Stimulated activated CD4-positive, alpha-beta T cell treated with anti-CD3 and anti-CD28 coated beads, Interleukin-1b, Interleukin-23, amount 100 ng/mL, for 24 hours (primary cell): ENCODE results near the gene AXL.
A peak's percentile ranks its signal among the peaks of the same experiment; 100 is the strongest.
"Not testable (repeated sequence)": the region's sequence is repeated elsewhere in the genome, so short reads cannot be mapped to it uniquely, and the experiment has no call there.

ENCODE experiments used
- DNase-seq, 4 experiments: peaks; one replicate each; pipeline ENCODE4 v3.0.0-alpha.2; 2020; ENCODE audit warnings: low read depth in 4 of 4, low spot score in 1 of 4

Gene AXL

GRCh38 chr19:41269055-41269454 is 50.0 kb downstream of the AXL start:
- DNase-seq, result no peak

GRCh38 chr19:41269571-41269970 is 50.5 kb downstream of the AXL start:
- DNase-seq, result no peak

GRCh38 chr19:41273076-41273475 is 54.1 kb downstream of the AXL start:
- DNase-seq, result no peak

- DNase-seq, result no peak
These were observed 55.8 kb downstream of the AXL start for GRCh38 chr19:41274802-41275201.

- DNase-seq, result no peak
These were observed 57.2 kb downstream of the AXL start for GRCh38 chr19:41276231-41276630.

GRCh38 chr19:41278478-41278877 is 59.5 kb downstream of the AXL start:
- DNase-seq, result no peak

GRCh38 chr19:41288673-41289530 is 69.9 kb downstream of the AXL start:
- DNase-seq, result no peak

GRCh38 chr19:41289814-41290213 is 70.8 kb downstream of the AXL start:
- DNase-seq, result not testable (repeated sequence)

GRCh38 chr19:41294393-41294792 is 75.4 kb downstream of the AXL start:
- no peak for DNase-seq

- DNase-seq, result no peak
These were observed 76.5 kb downstream of the AXL start for GRCh38 chr19:41295499-41295898.

- DNase-seq, result no peak
These were observed 77.4 kb downstream of the AXL start for GRCh38 chr19:41296433-41296871.

- DNase-seq, result no peak
These were observed 78.8 kb downstream of the AXL start for GRCh38 chr19:41297628-41298347.

GRCh38 chr19:41298348-41298964 is 79.4 kb downstream of the AXL start:
- no peak for DNase-seq

- DNase-seq, result no peak
These were observed 80.2 kb downstream of the AXL start for GRCh38 chr19:41299046-41299754.

GRCh38 chr19:41299755-41300089 is 80.7 kb downstream of the AXL start:
- DNase-seq, result no peak

- DNase-seq, result no peak
These were observed 81.5 kb downstream of the AXL start for GRCh38 chr19:41300555-41300954.

GRCh38 chr19:41302624-41303351 is 83.8 kb downstream of the AXL start:
- peak in 3 of 4 experiments; percentile 40 to 60 (median 42) for DNase-seq

GRCh38 chr19:41303954-41304353 is 84.9 kb downstream of the AXL start:
- DNase-seq, result no peak

GRCh38 chr19:41304706-41305483 is 85.9 kb downstream of the AXL start:
- DNase-seq, result no peak
